GM23248 (cell line): ENCODE data around the gene CRTAC1.

ENCODE experiments used
- EZH2 ChIP-seq: fragments of 200-600 bp; sonication (generic); IDR thresholded peaks from 2 replicates; pipeline ENCODE4 v1.6.1; 2018; ENCODE audit warnings: antibody characterized with exemption, mild to moderate bottlenecking; ENCODE audit not compliant: insufficient read depth, poor library complexity, severe bottlenecking
- EZH2phosphoT487 ChIP-seq: fragments of 200-600 bp; sonication (generic); IDR thresholded peaks from 2 replicates; pipeline ENCODE4 v1.6.1; 2018; ENCODE audit warnings: antibody characterized with exemption, moderate library complexity, mild to moderate bottlenecking, low read depth; ENCODE audit not compliant: insufficient read depth

DNA sequence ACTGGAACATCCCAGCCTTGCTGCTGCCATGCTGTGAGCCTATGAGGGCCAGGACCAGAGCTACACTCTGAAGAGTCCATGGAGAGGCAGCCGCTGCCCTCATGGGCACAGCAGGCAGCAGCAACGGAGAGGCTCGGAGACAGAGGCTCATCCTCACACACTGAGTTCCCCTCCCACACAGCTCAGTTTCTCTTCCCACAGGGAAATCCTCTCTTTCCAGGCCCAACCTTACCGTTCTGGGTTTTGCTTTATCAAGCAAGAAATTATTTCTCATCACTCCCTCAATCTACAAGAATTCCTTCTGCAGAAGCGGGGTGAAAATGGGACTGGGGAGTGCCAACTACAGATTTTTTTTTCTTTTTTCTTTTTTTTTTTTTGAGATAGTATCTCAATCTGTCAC is 144.1 kb downstream of the CRTAC1 start:
- TF ChIP-seq EZH2 (no peak), EZH2phosphoT487 (no peak)
